Mononuclear cell (primary cell): ENCODE results near the gene PTPRG. TPM values are rescaled to one million over a fixed set of nuclear protein-coding genes. Genes with fewer than 3 reads are reported as not detected.

Experiments used
- H3K27me3 ChIP-seq: 2 replicates; pipeline ENCODE4 v1.6.0; 2011; ENCODE audit warnings: low read length, control low read depth; ENCODE audit not compliant: insufficient read depth
- H3K4me1 ChIP-seq: 2 replicates; pipeline ENCODE4 v1.5.1; 2011; ENCODE audit warnings: mild to moderate bottlenecking, low read length, control low read depth; ENCODE audit not compliant: insufficient read depth
- H3K4me3 ChIP-seq: 2 replicates; pipeline ENCODE4 v1.5.1; 2011; ENCODE audit warnings: mild to moderate bottlenecking, low read length, moderate library complexity
- H3K9me3 ChIP-seq: 2 replicates; pipeline ENCODE4 v1.5.1; 2011; ENCODE audit warnings: low read depth, mild to moderate bottlenecking, control low read depth, low read length
- total RNA-seq: library from RNA; depleted of rRNA; stranded (reverse); fragments of >200 nt; gene quantifications from one replicate; pipeline ENCODE4 v1.2.3, GENCODE V29; 2012

PTPRG gene
- total RNA-seq, 1 donor, result 0.42 TPM

DNA sequence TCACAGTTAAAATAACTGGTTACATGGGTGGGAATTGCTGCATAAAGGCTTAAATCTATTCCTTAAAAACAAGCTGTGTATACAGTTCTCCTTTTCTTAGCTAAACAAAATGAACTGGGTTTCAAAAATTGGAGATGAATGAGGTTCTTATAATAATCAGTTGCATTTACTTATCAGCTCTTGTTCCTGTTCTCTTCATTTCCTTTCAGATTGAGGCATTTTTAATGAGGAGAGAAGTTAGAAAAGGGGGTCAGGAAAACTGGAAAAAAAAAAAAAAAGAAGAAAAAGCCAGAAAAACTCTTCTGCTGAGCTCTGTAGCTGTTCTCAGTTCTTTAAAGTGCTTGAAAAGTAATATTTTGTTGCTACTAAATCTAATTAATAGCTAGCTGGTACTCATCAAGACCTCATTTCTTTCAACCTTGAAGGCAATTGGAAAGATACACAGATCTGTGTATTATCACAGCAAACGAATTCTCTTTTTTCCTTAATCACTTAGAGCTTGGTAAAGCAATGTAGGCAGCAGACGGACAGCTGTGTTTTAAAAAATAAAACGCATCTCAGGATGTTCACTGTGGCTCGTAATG, 32.2 kb downstream of the PTPRG start:
- no peak overlapping the region for H3K4me3 ChIP-seq
- H3K4me1 ChIP-seq, result no peaks in the 10 kb centered on the region
- no peaks in the 10 kb centered on the region for H3K9me3 ChIP-seq
- no peaks in the 10 kb centered on the region for H3K27me3 ChIP-seq

GRCh38 chr3:61594144-61594963, 33.0 kb downstream of the PTPRG start:
- Histone ChIP-seq H3K9me3 (no peaks in the 10 kb centered on the region), H3K27me3 (no peaks in the 10 kb centered on the region), H3K4me3 (no peak overlapping the region), H3K4me1 (no peaks in the 10 kb centered on the region)

DNA sequence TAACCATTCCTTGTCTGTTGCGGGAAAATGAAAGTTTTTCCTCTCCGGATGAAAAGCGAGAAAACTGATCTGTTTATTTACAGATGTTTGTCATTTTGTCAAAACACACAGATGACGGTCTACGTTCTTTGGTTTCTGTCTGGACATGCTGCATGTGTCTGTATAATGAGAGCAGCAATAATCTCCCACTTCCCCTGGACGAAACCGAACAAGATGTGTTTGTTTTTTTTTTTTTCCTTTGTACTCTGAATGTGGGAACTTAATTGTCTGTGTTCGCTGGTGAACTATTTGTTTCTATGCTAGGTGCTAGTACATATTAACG, 33.6 kb downstream of the PTPRG start:
- Histone ChIP-seq H3K4me1 (no peaks in the 10 kb centered on the region), H3K27me3 (no peaks in the 10 kb centered on the region), H3K9me3 (no peaks in the 10 kb centered on the region), H3K4me3 (no peak overlapping the region)

DNA sequence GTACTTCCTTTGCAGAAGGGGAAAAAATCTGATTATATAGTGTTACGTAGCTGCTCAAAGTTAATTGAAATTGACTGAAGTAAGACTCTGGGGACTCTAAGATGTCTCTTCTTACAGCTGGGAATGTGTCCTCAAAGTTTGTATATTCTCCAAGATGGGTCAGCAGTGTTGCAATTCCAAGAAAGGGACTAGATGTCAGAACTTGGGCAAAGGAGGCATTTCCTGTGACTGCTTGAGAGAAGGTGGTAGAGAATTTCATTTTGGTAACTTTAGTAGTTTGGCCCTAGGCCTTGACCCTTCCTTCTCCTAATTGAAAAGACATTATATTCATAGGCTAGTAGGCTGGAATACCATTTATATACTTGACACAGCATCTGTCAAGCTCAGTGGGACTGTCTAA, 33.9 kb downstream of the PTPRG start:
- Histone ChIP-seq H3K4me1 (no peaks in the 10 kb centered on the region), H3K4me3 (no peak overlapping the region)

DNA sequence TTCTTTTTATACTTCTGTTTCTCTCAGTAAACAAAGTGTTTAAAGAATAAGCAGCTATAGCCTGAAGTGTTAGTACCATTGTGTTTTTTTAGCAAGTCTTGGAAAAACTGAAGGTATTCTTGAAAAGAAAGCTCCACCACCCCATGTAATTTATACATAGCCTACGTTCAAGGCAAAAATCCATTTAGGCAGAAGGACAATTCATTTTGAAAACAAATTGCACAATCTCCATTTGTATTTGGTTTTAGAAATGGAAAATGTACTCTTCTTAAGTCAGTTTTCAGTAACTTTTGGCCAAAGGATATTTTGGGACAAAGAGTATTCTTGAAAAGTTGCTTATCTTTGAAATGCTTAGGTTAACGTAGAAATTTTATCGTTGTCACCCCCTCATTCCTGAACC, 34.5 kb downstream of the PTPRG start:
- no peak overlapping the region for H3K4me3 ChIP-seq
- no peaks in the 10 kb centered on the region for H3K4me1 ChIP-seq
- H3K27me3 ChIP-seq, result no peaks in the 10 kb centered on the region
- no peaks in the 10 kb centered on the region for H3K9me3 ChIP-seq

More for the DNA sequence above, 33.9 kb downstream of the PTPRG start:
- no peaks in the 10 kb centered on the region for H3K27me3 ChIP-seq
- H3K9me3 ChIP-seq, result no peaks in the 10 kb centered on the region

GRCh38 chr3:61597906-61598305, 36.5 kb downstream of the PTPRG start:
- H3K4me1 ChIP-seq, result no peaks in the 10 kb centered on the region
- no peaks in the 10 kb centered on the region for H3K27me3 ChIP-seq
- no peaks in the 10 kb centered on the region for H3K9me3 ChIP-seq
- no peak overlapping the region for H3K4me3 ChIP-seq

DNA sequence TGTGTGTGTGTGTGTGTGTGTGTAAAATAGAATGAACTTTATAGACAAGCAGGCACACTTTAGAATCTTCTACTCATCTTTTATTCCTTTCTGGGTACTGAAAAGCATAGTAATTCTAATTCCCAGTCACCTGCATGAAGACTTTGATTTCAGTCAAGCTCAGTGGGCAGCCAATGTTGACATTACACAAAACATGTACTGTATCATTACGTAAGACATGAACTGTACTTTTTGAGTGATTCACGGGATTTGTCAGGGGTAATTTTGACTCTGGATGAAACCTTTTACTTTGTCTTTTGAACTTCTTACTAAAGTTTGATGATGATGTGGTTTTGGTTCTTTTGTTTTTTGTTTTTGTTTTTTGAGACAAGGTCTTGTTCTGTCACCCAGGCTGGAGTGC, 38.8 kb downstream of the PTPRG start:
- Histone ChIP-seq H3K4me1 (no peaks in the 10 kb centered on the region), H3K27me3 (no peaks in the 10 kb centered on the region), H3K4me3 (no peak overlapping the region), H3K9me3 (no peaks in the 10 kb centered on the region)

- Histone ChIP-seq H3K4me1 (no peaks in the 10 kb centered on the region), H3K9me3 (no peaks in the 10 kb centered on the region), H3K4me3 (no peak overlapping the region), H3K27me3 (no peaks in the 10 kb centered on the region)
Measured at GRCh38 chr3:61601831-61602230, 40.5 kb downstream of the PTPRG start.

DNA sequence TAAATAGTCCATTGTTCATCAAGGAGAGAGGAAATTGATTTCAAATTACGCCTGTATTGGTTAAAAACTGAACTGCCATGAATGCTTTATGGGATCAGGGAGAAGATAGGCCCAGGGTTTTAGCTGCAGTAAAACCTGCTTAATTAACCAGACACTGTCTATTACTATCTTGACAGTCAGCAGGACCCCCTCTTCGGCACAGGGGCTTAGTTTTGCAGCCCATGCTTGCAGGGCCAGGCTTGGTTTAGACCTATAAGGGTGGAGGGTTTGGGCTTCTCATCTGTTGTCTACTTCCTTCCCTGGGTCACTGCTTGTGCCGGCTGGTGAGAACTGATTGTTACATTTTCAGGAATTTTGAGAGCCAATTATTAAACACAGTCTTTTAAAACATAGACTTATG, 41.1 kb downstream of the PTPRG start:
- no peaks in the 10 kb centered on the region for H3K27me3 ChIP-seq
- no peak overlapping the region for H3K4me3 ChIP-seq
- no peaks in the 10 kb centered on the region for H3K9me3 ChIP-seq
- no peaks in the 10 kb centered on the region for H3K4me1 ChIP-seq

DNA sequence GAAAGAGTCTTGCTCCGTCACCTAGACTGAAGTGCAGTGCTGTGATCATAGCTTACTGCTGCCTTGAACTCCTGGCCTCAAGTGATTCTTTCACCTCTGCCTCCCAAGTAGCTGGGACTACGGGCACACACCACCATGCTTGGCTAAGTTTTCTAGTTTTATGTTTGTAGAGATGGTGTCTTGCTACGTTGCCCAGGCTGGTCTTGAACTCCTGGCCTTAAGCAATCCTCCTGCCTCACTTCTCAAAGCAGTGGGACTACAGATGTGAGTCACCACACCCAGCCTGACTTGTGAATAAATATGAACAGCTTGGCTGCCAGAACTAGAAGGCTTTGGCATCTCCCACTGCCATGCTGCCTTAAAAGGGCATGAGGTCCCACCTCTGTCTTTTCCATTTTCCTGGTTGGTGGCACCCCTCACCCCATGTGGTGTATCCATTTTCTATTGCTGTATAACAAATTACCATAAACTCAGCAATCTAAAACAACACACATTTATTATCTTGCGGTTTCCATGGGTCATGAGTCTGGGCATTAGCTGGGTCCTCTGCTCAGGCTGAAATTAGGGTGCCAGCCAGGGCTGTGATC, 44.3 kb downstream of the PTPRG start:
- Histone ChIP-seq H3K27me3 (no peaks in the 10 kb centered on the region), H3K4me3 (no peak overlapping the region), H3K9me3 (no peaks in the 10 kb centered on the region), H3K4me1 (no peaks in the 10 kb centered on the region)

DNA sequence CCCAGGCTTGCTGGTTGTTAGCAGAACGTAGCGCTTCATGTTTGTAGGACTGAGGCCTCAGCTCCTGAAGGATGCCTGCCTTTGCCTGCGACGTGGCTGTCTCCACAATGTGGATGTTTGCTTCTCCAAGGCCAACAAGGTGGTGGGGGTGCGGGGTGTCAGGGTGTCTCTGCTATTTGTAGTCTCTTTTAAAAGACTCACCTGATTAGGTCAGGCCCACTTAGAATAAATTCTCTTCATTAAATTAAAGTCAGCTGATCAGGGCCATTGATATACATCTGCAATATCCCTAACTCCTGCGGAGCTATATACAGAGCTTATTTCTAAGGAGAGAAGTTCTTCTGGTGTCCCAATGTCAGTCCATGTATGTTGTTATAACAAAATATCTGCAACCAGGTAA, 44.8 kb downstream of the PTPRG start:
- Histone ChIP-seq H3K4me1 (no peaks in the 10 kb centered on the region), H3K4me3 (no peak overlapping the region), H3K9me3 (no peaks in the 10 kb centered on the region), H3K27me3 (no peaks in the 10 kb centered on the region)

DNA sequence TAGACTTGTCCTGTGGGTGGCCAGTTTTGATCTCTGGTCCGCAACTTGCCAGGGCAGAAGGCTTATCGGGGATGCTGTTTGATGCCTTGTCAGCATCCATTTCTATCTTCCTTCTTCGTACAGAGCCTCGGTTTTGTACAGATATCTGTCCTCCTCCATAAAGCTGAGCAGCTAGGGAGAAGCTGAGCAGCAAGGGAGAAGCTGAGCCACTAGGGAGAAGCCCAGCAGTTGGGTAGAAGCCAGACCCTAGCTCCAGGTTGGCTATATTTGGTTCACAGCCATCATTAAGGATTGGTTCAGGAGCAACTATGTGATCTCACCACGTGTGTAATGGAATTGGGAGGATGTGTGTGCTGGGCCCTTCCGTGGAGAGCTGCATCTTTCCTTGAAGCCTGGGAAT, 46.7 kb downstream of the PTPRG start:
- Histone ChIP-seq H3K27me3 (no peaks in the 10 kb centered on the region), H3K9me3 (no peaks in the 10 kb centered on the region), H3K4me1 (no peaks in the 10 kb centered on the region), H3K4me3 (no peak overlapping the region)

DNA sequence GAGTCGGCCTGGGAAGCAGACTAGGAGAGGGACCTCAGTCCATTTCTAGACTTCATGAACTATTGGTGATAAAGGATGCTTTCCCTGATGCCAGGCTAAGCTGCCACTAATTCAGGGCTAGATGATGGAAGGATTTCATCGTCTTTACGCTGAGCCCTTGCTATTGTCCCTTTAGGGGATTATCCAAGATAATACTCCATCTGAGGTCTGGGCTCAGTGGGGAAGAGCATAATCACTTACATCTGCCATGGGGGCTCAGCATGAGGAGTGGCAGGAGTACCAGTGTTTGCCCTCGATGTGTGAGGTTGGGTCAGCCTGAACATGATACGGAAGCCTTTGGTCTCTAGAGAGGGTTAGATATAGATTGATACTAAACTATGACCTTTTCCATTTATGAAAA, 47.3 kb downstream of the PTPRG start:
- no peak overlapping the region for H3K4me3 ChIP-seq
- H3K4me1 ChIP-seq, result no peaks in the 10 kb centered on the region
- no peaks in the 10 kb centered on the region for H3K9me3 ChIP-seq
- H3K27me3 ChIP-seq, result no peaks in the 10 kb centered on the region

GRCh38 chr3:61610316-61610715, 48.9 kb downstream of the PTPRG start:
- H3K4me1 ChIP-seq, result no peaks in the 10 kb centered on the region
- no peaks in the 10 kb centered on the region for H3K9me3 ChIP-seq
- H3K27me3 ChIP-seq, result no peaks in the 10 kb centered on the region
- H3K4me3 ChIP-seq, result no peak overlapping the region

DNA sequence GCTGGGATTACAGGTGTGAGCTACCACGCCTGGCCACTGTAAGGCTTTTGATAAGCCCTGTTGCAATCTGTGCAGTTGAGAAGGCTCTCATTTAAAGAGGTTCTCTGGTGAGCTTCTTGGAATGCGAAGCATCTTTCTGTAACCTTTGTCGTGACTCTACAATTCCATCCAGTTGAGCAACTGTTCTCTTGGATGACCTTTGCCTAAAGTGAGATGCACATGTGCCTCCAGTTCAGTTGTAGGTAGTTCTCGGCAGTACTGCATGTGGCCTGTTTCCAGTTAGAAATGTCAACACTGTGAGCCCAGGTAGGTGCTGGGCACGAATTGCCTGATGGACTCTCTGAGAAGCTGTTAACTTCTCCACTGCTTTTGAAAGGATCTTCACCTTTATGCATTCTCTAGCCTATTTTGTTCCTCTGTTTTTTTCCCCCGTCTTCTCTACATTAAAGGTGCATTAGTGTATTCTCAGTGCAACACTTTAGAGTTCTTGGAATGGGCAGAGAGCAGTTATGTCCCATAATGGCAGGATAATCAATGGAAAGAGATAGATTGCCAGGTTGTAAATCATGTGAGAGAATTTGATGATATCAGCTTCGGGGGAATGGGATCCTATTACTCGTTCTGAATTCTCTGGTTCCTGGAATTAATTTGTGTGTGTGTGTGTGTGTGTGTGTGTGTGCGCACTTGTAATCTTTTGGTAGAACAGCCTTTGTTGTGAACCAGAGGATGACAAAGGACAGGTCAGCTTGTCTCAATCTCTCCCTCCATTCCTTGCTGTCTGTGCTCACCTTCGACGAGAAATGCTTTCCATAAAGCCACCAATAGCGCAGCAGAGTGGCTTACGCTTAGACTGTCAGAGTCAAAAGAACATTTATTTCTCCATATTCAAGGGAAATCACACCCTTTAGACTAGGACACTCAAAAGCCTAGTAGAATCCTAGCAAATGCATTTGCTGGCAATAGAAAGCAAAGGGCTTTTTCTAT, 51.1 kb downstream of the PTPRG start:
- H3K4me1 ChIP-seq, result no peaks in the 10 kb centered on the region
- H3K9me3 ChIP-seq, result no peaks in the 10 kb centered on the region
- H3K4me3 ChIP-seq, result no peak overlapping the region
- H3K27me3 ChIP-seq, result no peaks in the 10 kb centered on the region
